Measurements from ENCODE around the gene C2CD4A.

GRCh38 chr15:62107571-62108121 is 40.9 kb downstream of the C2CD4A start:
- TF ChIP-seq ZFP30 (CRISPR knock-in tag; IDR thresholded peaks at IDR 0.05) (no peak), PATZ1 (CRISPR knock-in tag; IDR thresholded peaks at IDR 0.05; ENCODE audit: borderline replicate concordance) (no peak), RARB (CRISPR knock-in tag; IDR thresholded peaks at IDR 0.05) (no peak), ZFP3 (CRISPR knock-in tag; IDR thresholded peaks at IDR 0.05) (no peak), SNAI2 (CRISPR knock-in tag; IDR thresholded peaks at IDR 0.05) (no peak), ZNF565 (CRISPR knock-in tag; conservative IDR thresholded peaks at IDR 0.05; ENCODE audit: low read depth) (no peak), CREB5 (CRISPR knock-in tag; IDR thresholded peaks at IDR 0.05; ENCODE audit: low read depth) (no peak), BACH2 (CRISPR knock-in tag; IDR thresholded peaks at IDR 0.05; ENCODE audit: borderline replicate concordance) (no peak), ISL1 (CRISPR knock-in tag; IDR thresholded peaks at IDR 0.05) (no peak), GLIS3 (CRISPR knock-in tag; IDR thresholded peaks at IDR 0.05) (no peak), PPARA (CRISPR knock-in tag; IDR thresholded peaks at IDR 0.05; ENCODE audit: borderline replicate concordance) (no peak)
